HepG2 (cell line): ENCODE data around the gene ADGRV1. TPM values are rescaled to one million over a fixed set of nuclear protein-coding genes. Genes with fewer than 3 reads are reported as not detected.

ENCODE experiments used
- ATAC-seq: fragments of 200-7000 bp; cut with Tn5 transposase; 3 replicates; pipeline ENCODE4 v1.9.1; 2020; ENCODE audit warnings: mild to moderate bottlenecking, moderate library complexity
- BruUV-seq: library from RNA; stranded (reverse); fragments of 400-500 nt; replicated peaks from 2 replicates; lab custom pipeline; 2021; lab: Mats Ljungman, UMichigan
- CTCF ChIA-PET: fragments of 300-600 bp; formaldehyde crosslinking; extraction: SDS; loops from one replicate; lab custom pipeline; 2021; ENCODE audit warnings: low total read pairs, inconsistent platforms, low intra/inter-chr PET ratio; lab: Yijun Ruan, JAX
- POLR2A ChIA-PET: fragments of 350-600 bp; sonication (Branson Sonifier 250); formaldehyde crosslinking; loops from one replicate; lab custom pipeline; 2020; ENCODE audit warnings: antibody characterized with exemption, inconsistent platforms; lab: Yijun Ruan, JAX
- DNase-seq: peaks from one replicate; pipeline ENCODE4 v3.0.0-alpha.2; 2015; ENCODE audit warnings: low spot score
- FAIRE-seq: peaks from 3 replicates; lab custom pipeline; 2011; peaks lifted over from hg19 to GRCh38; lab: Jason Lieb, UNC
- H2AFZ ChIP-seq: one replicate; pipeline ENCODE4 v1.6.1; 2011; ENCODE audit warnings: low read length, inconsistent platforms
- H3K27ac ChIP-seq: fragments of 300-600 bp; 3 replicates; pipeline ENCODE4 v1.8.0; 2011; ENCODE audit warnings: mixed run types, mild to moderate bottlenecking, mixed read lengths, low read length, inconsistent platforms; ENCODE audit not compliant: insufficient read depth; ENCODE audit errors: extremely low read length
- H3K27me3 ChIP-seq, 2 experiments: fragments of 200-600 bp in 1 of 2; 2 replicates in 1 of 2; 3 replicates in 1 of 2; pipeline versions ENCODE4 v1.6.0 to v1.8.0; 2011; ENCODE audit warnings: low read length in 2 of 2, mild to moderate bottlenecking in 2 of 2, moderate library complexity in 2 of 2, inconsistent platforms in 1 of 2; ENCODE audit not compliant: insufficient read depth in 2 of 2, control insufficient read depth in 1 of 2
- H3K36me3 ChIP-seq, 2 experiments: fragments of 200-600 bp in 1 of 2; replicated peaks in 1 of 2; 2 replicates in 1 of 2; 3 replicates in 1 of 2; pipeline versions ENCODE4 v1.5.1 to v1.8.0; 2011; ENCODE audit warnings: low read length in 2 of 2, inconsistent platforms in 1 of 2; ENCODE audit not compliant: insufficient read depth in 2 of 2, control insufficient read depth in 1 of 2
- H3K4me1 ChIP-seq: 2 replicates; pipeline ENCODE4 v1.5.1; 2012; ENCODE audit warnings: low read length, inconsistent platforms; ENCODE audit not compliant: insufficient read depth
- H3K4me2 ChIP-seq: 2 replicates; pipeline ENCODE4 v1.6.0; 2011; ENCODE audit warnings: low read depth, low read length, inconsistent platforms
- H3K4me3 ChIP-seq, 3 experiments: fragments of 200-600 bp in 1 of 3; sonication (generic), shearing (Covaris generic) in 1 of 3; replicated peaks in 1 of 3; 2 replicates each; pipeline ENCODE4 v1.5.1; 2011 to 2016; ENCODE audit warnings: low read length in 3 of 3, inconsistent platforms in 2 of 3, low read depth in 2 of 3, mild to moderate bottlenecking in 2 of 3, control low read depth in 1 of 3, mixed read lengths in 1 of 3; ENCODE audit not compliant: insufficient read depth in 1 of 3
- H3K79me2 ChIP-seq: one replicate; pipeline ENCODE4 v1.6.1; 2011; ENCODE audit warnings: low read length, inconsistent platforms; ENCODE audit not compliant: insufficient read depth
- H3K9ac ChIP-seq: 2 replicates; pipeline ENCODE4 v1.6.0; 2011; ENCODE audit warnings: mild to moderate bottlenecking, low read depth, low read length, inconsistent platforms; ENCODE audit not compliant: insufficient read depth
- H3K9me3 ChIP-seq: 2 replicates; pipeline ENCODE4 v1.5.1; 2012; ENCODE audit warnings: mild to moderate bottlenecking, low read length
- H4K20me1 ChIP-seq: 2 replicates; pipeline ENCODE4 v1.6.0; 2011; ENCODE audit warnings: inconsistent platforms, mild to moderate bottlenecking, low read length, moderate library complexity; ENCODE audit not compliant: insufficient read depth
- CEBPB ChIP-seq: IDR thresholded peaks from 2 replicates; pipeline ENCODE4 v1.6.1; 2011; ENCODE audit warnings: low read depth, low read length, improper control_type of control experiment, borderline replicate concordance
- NFKBIZ ChIP-seq: IDR thresholded peaks from 2 replicates; pipeline ENCODE4 v1.6.1; 2018; ENCODE audit warnings: missing genetic modification reagents, missing compliant biosample characterization
- PHF20 ChIP-seq: sonication (generic); formaldehyde crosslinking; IDR thresholded peaks from 2 replicates; pipeline ENCODE4 v1.5.0; 2020; ENCODE audit warnings: mild to moderate bottlenecking, missing genetic modification reagents
- PRDM10 ChIP-seq: sonication (generic); formaldehyde crosslinking; IDR thresholded peaks from 2 replicates; pipeline ENCODE4 v1.4.0; 2020; ENCODE audit warnings: low read depth, missing genetic modification reagents
- ZNF451 ChIP-seq: sonication (generic); formaldehyde crosslinking; IDR thresholded peaks from 2 replicates; pipeline ENCODE4 v1.5.0; 2020; ENCODE audit warnings: mild to moderate bottlenecking, missing genetic modification reagents
- WGBS: methylation state at CpG from one replicate; pipeline ENCODE4 v1.1.6; 2017; ENCODE audit warnings: low lambda C conversion rate; 5-methylcytosine and 5-hydroxymethylcytosine counted together
- in situ Hi-C: cut with HindIII; loops from 2 replicates; pipeline ENCODE4 v1.10.0; 2017; ENCODE audit warnings: low pct_unique_long_range_greater_than_20kb; ENCODE audit not compliant: extremely low pct_ligation_motif_present
- intact Hi-C: fragments of 100-400 bp; cut with micrococcal nuclease; formaldehyde crosslinking; loops from one replicate; pipeline ENCODE4 v1.10.0; 2022; ENCODE audit not compliant: unreplicated experiment
- polyA plus RNA-seq, 8 experiments: library from polyadenylated mRNA; depleted of rRNA in 3 of 8; stranded (reverse) in 7 of 8; unstranded in 1 of 8; fragments of >200 nt; fragmentation: Illumina TruSeq in 4 of 8; extraction: Trizol in 4 of 8; gene quantifications; 2 replicates each; pipeline versions ENCODE4 v1.2.1 to v1.2.3, GENCODE V29; 2011 to 2016; ENCODE audit warnings: low read depth in 4 of 8, missing spikeins in 1 of 8, mixed read lengths in 1 of 8; ENCODE audit not compliant: insufficient read depth in 1 of 8
- total RNA-seq, 5 experiments: library from RNA; depleted of rRNA; stranded (reverse); fragments of >200 nt; fragmentation: Illumina TruSeq; extraction: Trizol; gene quantifications; 2 replicates each; pipeline ENCODE4 v1.2.3, GENCODE V29; 2016; ENCODE audit warnings: low read depth in 1 of 5

ADGRV1 gene
- total and polyA plus RNA-seq, 2 of the 13 experiments (the other 11 are each of a cell fraction or from before 2014, with no cell fraction given) = 1.7 to 3.9 TPM

DNA sequence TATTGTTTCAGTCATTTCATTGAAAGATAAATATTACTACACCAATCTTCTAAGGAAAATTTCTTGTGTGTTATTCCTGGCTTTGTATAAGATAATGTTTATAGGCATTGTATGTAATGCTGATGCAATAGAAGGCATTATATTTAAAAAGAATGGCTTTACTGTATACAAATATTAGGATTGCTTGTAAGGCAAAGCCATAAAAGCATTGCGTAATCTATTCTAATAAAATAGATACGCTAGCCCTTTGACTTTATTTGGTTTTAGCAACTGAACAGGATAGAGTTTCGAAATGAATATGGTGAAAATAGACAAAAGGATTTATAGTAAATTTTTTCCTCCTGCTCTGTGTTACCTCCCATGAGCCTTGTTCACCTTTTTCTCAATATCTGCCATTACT is 23.7 kb upstream of the ADGRV1 start:
- in situ Hi-C loops = loop anchor here (10.0 kb wide), 1 partner anchor 100 kb away; no protein-coding TSS in a partner anchor
- H3K4me3 ChIP-seq = no peak overlapping the region
- intact Hi-C loops = no loop called here
- FAIRE-seq (no peak), ATAC-seq (no peak)
- BruUV-seq = no TSS peak
- no peaks in the 10 kb centered on the region for H3K79me2 ChIP-seq
- 35% methylated on average over 3 of the region's 3 CpGs for WGBS
- no peak overlapping the region for H2AFZ ChIP-seq
- H3K9ac ChIP-seq = no peak overlapping the region
- H3K4me2 ChIP-seq = no peak overlapping the region
- 0 out of 2 replicates have a peak, but pooled peaks cover 8% of the 10 kb centered on the region for H3K4me1 ChIP-seq
- H3K27me3 ChIP-seq = no peaks in the 10 kb centered on the region
- H3K27ac ChIP-seq = no peak overlapping the region
- no peak for TF ChIP-seq ZNF451 (CRISPR knock-in tag)
- TF ChIP-seq NFKBIZ = no peak
- TF ChIP-seq CEBPB = peak; percentile 78
- no peak for TF ChIP-seq PRDM10 (CRISPR knock-in tag)
- no peak for TF ChIP-seq PHF20 (CRISPR knock-in tag)
- TF ChIP-seq, all 625 proteins: peak for 1
- Histone ChIP-seq H4K20me1 (no peaks in the 10 kb centered on the region), H3K36me3 (no peaks in the 10 kb centered on the region), H3K9me3 (no peaks in the 10 kb centered on the region)
- CTCF ChIA-PET = no interaction called here
- DNase-seq = no peak
- POLR2A ChIA-PET = no interaction called here
